ENCODE data around the gene XK.

The XK gene

DNA sequence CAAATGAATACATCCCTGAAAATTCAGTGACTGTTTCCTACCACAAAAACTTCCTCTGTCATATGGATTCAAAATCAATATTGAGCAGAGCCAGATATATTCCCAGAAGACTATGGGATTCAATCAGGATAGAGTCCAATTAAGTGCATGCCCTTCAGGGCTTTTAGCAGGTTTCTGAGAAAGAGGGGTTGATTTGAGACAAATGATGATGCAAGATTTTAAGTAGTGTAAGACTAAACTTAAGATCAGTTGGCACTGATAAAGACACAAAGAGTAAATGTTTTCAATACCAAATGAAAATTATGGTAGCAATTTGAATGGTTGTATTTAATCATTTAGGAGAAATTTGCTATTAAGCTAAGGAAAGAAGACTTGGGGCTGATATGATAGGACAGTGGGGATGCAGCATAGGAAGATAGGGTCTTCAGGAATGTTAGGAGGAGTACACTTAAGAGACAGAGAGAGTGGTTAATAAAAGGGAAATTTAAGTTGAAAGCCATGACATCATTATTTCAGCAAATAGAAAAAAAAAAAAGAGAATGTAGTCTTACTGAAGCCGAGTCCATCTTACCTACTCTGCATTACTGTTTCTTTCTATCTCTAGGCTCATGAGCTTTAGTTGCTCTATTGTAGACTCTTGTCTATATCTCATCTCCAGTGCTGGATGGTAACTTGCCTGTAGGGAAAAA, 32.0 kb upstream of the XK start:
- Histone ChIP-seq H3K4me1 (ENCODE audit: control insufficient read depth in 5 of 5, insufficient read depth in 5 of 5, low read length in 5 of 5) (no peaks in the 10 kb centered on the region), H3K27ac (ENCODE audit: low read depth, low read length) (no peak overlapping the region), H3K27me3 (ENCODE audit: control insufficient read depth in 5 of 5, insufficient read depth in 4 of 5, low read length in 5 of 5) (peaks cover 0 to 16% (median 0%) of the 10 kb centered on the region in 5 donors), H3K4me3 (ENCODE audit: low read depth in 1 of 5, low read length in 5 of 5) (no peak overlapping the region), H3K9ac (ENCODE audit: low read length in 5 of 5) (no peak overlapping the region), H3K36me3 (ENCODE audit: control insufficient read depth in 5 of 5, insufficient read depth in 5 of 5, low read length in 5 of 5) (no peaks in the 10 kb centered on the region), H3K9me3 (ENCODE audit: control insufficient read depth in 5 of 5, low read length in 5 of 5) (no peaks in the 10 kb centered on the region)

DNA sequence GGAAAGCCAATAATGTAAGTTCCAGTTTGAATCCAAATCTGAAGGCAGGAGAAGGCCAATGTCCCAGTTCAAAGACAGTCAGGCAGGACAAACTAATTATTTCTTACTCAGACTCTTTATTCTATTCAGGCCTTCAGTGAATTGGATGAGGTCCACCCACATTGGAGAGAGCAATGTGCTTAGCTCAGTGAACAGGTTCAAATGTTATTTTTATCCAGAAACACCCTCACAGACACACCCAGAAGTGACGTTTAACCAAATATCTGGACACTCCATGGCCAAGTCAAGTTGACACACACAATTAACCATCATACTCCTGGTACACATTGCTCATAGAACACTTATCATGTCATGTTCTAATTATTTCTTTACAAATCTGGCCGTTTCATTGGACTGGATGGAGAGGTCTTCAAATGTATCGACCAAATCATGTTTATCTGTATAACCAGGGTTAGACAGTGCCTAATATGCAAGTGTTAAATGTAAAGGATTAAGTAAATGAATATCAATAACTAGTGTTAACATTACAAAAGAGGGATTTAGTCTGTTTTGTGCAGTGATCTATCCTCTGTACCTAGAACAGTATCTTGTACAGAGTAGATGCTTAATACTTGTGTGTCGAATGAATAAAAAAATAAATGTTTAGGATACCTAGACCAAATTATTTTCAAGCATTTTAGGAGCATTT, 27.1 kb upstream of the XK start:
- Histone ChIP-seq H3K36me3 (ENCODE audit: control insufficient read depth in 5 of 5, insufficient read depth in 5 of 5, low read length in 5 of 5) (no peaks in the 10 kb centered on the region), H3K9ac (ENCODE audit: low read length in 5 of 5) (no peak overlapping the region), H3K9me3 (ENCODE audit: control insufficient read depth in 5 of 5, low read length in 5 of 5) (no peaks in the 10 kb centered on the region), H3K27ac (ENCODE audit: low read depth, low read length) (no peak overlapping the region), H3K4me3 (ENCODE audit: low read depth in 1 of 5, low read length in 5 of 5) (no peak overlapping the region), H3K27me3 (ENCODE audit: control insufficient read depth in 5 of 5, insufficient read depth in 4 of 5, low read length in 5 of 5) (peaks cover 0 to 16% (median 0%) of the 10 kb centered on the region in 5 donors), H3K4me1 (ENCODE audit: control insufficient read depth in 5 of 5, insufficient read depth in 5 of 5, low read length in 5 of 5) (no peaks in the 10 kb centered on the region)

DNA sequence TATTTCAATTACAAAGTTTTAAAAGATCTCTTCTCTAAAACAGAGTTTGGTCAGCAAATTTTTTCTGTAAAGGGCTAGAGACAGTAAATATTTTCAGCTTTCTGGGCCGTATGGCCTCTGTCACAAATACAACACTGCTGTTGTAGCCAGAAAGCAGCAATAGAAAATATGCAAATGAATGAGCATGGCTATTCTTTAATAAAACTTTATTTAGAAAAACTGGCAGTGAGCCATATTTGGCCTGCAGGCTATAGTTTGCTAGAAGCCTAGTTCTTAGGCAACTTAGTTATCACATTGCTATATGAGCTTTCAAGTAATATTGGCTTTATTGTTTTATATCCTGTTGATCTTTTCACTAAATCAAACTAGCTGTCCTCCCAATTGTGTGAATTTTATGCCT, 26.5 kb upstream of the XK start:
- H3K36me3 ChIP-seq (ENCODE audit: control insufficient read depth in 5 of 5, insufficient read depth in 5 of 5, low read length in 5 of 5) = no peaks in the 10 kb centered on the region
- H3K4me1 ChIP-seq (ENCODE audit: control insufficient read depth in 5 of 5, insufficient read depth in 5 of 5, low read length in 5 of 5) = no peaks in the 10 kb centered on the region
- H3K27ac ChIP-seq (ENCODE audit: low read depth, low read length) = no peak overlapping the region
- H3K27me3 ChIP-seq (ENCODE audit: control insufficient read depth in 5 of 5, insufficient read depth in 4 of 5, low read length in 5 of 5) = peaks cover 0 to 22% (median 2%) of the 10 kb centered on the region in 5 donors
- no peak overlapping the region for H3K4me3 ChIP-seq (ENCODE audit: low read depth in 1 of 5, low read length in 5 of 5)
- H3K9me3 ChIP-seq (ENCODE audit: control insufficient read depth in 5 of 5, low read length in 5 of 5) = no peaks in the 10 kb centered on the region
- H3K9ac ChIP-seq (ENCODE audit: low read length in 5 of 5) = no peak overlapping the region

DNA sequence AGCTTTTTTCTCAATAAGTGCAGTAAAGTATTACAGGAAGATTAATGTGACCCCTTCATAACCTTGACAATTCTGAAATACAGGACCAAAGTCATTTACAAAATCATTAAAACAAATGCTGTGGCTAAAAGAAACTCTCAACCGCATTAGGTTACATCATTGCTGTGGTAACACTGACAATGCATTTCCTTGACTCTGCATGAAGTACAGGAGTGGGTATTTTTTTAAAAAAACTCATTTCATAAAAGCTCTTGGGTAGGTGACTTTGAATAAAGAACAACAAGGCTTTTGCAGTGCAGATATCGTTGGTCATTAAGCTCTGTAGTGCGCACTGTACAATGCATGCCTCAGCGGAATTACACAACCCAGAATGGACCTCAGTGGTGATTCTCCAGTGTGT, 23.4 kb upstream of the XK start:
- H3K9me3 ChIP-seq (ENCODE audit: control insufficient read depth in 5 of 5, low read length in 5 of 5) = peaks cover 0 to 3% (median 0%) of the 10 kb centered on the region in 5 donors
- no peak overlapping the region for H3K4me3 ChIP-seq (ENCODE audit: low read depth in 1 of 5, low read length in 5 of 5)
- H3K9ac ChIP-seq (ENCODE audit: low read length in 5 of 5) = no peak overlapping the region
- H3K36me3 ChIP-seq (ENCODE audit: control insufficient read depth in 5 of 5, insufficient read depth in 5 of 5, low read length in 5 of 5) = no peaks in the 10 kb centered on the region
- no peaks in the 10 kb centered on the region for H3K4me1 ChIP-seq (ENCODE audit: control insufficient read depth in 5 of 5, insufficient read depth in 5 of 5, low read length in 5 of 5)
- no peak overlapping the region for H3K27ac ChIP-seq (ENCODE audit: low read depth, low read length)
- peaks cover 0 to 12% (median 2%) of the 10 kb centered on the region in 5 donors for H3K27me3 ChIP-seq (ENCODE audit: control insufficient read depth in 5 of 5, insufficient read depth in 4 of 5, low read length in 5 of 5)

DNA sequence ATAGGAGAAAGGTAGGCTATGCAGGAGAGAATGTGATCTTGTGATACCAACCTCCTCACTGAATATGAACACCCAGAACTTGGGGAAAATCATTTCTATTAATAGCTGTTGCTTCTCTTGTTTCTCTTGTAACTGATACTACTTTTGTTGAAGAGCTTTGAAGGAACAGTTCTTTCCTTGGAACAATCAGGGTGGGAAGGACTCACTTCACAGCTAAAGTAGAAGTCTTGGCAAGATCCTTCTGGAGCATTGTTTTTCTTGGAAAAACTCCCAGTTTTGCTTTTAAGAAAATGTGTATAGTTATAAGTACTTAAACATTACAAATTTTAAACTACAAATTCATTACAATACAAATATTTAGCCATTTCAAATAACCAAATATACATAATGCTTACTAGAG, 19.1 kb upstream of the XK start:
- Histone ChIP-seq H3K27ac (ENCODE audit: low read depth, low read length) (no peak overlapping the region), H3K9ac (ENCODE audit: low read length in 5 of 5) (no peak overlapping the region), H3K9me3 (ENCODE audit: control insufficient read depth in 5 of 5, low read length in 5 of 5) (peaks cover 0 to 3% (median 0%) of the 10 kb centered on the region in 5 donors), H3K4me3 (ENCODE audit: low read depth in 1 of 5, low read length in 5 of 5) (no peak overlapping the region), H3K27me3 (ENCODE audit: control insufficient read depth in 5 of 5, insufficient read depth in 4 of 5, low read length in 5 of 5) (peaks cover 0 to 9% (median 6%) of the 10 kb centered on the region in 5 donors), H3K4me1 (ENCODE audit: control insufficient read depth in 5 of 5, insufficient read depth in 5 of 5, low read length in 5 of 5) (no peaks in the 10 kb centered on the region), H3K36me3 (ENCODE audit: control insufficient read depth in 5 of 5, insufficient read depth in 5 of 5, low read length in 5 of 5) (no peaks in the 10 kb centered on the region)

DNA sequence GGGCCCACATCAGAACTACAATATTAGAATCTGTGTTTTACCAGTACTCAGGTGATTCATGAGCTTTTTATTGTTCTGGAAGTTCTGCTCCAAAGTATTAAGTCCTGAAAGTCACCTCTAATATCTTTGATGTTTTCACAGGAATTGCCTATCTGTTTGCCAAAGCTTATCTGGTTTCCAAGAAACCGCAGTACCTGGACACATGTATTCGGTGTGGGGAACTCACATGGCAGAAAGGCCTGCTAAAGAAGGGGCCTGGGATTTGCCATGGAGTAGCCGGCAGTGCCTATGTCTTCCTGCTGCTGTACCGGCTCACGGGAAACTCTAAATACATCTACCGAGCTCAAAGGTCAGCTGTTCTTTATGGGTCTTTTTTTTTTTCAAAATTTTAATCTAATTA, 18.4 kb upstream of the XK start:
- Histone ChIP-seq H3K27me3 (ENCODE audit: control insufficient read depth in 5 of 5, insufficient read depth in 4 of 5, low read length in 5 of 5) (peaks cover 0 to 9% (median 7%) of the 10 kb centered on the region in 5 donors), H3K4me3 (ENCODE audit: low read depth in 1 of 5, low read length in 5 of 5) (no peak overlapping the region), H3K27ac (ENCODE audit: low read depth, low read length) (no peak overlapping the region), H3K9me3 (ENCODE audit: control insufficient read depth in 5 of 5, low read length in 5 of 5) (peaks cover 0 to 3% (median 0%) of the 10 kb centered on the region in 5 donors), H3K9ac (ENCODE audit: low read length in 5 of 5) (no peak overlapping the region), H3K4me1 (ENCODE audit: control insufficient read depth in 5 of 5, insufficient read depth in 5 of 5, low read length in 5 of 5) (no peaks in the 10 kb centered on the region), H3K36me3 (ENCODE audit: control insufficient read depth in 5 of 5, insufficient read depth in 5 of 5, low read length in 5 of 5) (no peaks in the 10 kb centered on the region)

DNA sequence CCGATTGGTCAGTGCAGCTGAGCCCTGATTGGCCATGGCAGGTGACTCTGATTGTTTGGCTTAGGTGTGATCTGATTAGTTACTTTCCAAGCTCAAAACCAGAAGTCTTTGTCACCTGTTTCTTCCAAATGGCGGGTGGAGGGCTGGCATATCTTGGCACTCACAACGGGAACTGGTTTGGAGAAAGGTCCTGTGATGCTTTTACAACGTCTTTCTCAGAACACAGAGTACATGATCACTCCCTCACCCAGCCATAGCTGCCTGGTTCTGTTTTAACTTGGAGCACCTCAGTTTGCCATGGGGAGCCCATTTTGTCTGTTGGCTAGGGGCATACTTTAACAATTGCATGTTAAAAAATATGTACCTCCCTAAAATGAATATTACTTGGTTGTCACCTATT, 13.0 kb upstream of the XK start:
- Histone ChIP-seq H3K4me1 (ENCODE audit: control insufficient read depth in 5 of 5, insufficient read depth in 5 of 5, low read length in 5 of 5) (no peaks in the 10 kb centered on the region), H3K9ac (ENCODE audit: low read length in 5 of 5) (no peak overlapping the region), H3K36me3 (ENCODE audit: control insufficient read depth in 5 of 5, insufficient read depth in 5 of 5, low read length in 5 of 5) (no peaks in the 10 kb centered on the region), H3K27ac (ENCODE audit: low read depth, low read length) (no peak overlapping the region), H3K4me3 (ENCODE audit: low read depth in 1 of 5, low read length in 5 of 5) (no peak overlapping the region), H3K9me3 (ENCODE audit: control insufficient read depth in 5 of 5, low read length in 5 of 5) (peaks cover 0 to 3% (median 0%) of the 10 kb centered on the region in 5 donors), H3K27me3 (ENCODE audit: control insufficient read depth in 5 of 5, insufficient read depth in 4 of 5, low read length in 5 of 5) (peaks cover 0 to 8% (median 5%) of the 10 kb centered on the region in 5 donors)

DNA sequence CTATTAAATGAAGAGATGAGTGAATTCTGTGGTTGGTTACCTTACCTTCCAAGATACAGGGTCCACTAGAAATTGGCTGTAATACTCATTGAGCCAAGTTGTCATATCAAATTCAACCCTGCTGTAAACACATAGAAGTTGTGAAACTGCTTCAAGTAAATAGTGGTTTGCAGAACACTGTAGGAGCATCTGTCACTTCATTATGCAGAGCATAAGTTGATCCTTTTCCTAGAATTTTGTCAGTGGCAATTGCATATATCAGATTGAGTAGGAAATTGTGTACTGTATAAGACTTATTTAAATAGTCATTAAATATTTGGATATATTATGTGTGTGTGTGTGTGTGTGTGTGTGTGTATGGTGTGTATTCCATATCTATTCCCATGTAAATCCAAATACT, 8.8 kb upstream of the XK start:
- no peaks in the 10 kb centered on the region for H3K4me1 ChIP-seq (ENCODE audit: control insufficient read depth in 5 of 5, insufficient read depth in 5 of 5, low read length in 5 of 5)
- H3K36me3 ChIP-seq (ENCODE audit: control insufficient read depth in 5 of 5, insufficient read depth in 5 of 5, low read length in 5 of 5) = no peaks in the 10 kb centered on the region
- peaks cover 0 to 3% (median 0%) of the 10 kb centered on the region in 5 donors for H3K9me3 ChIP-seq (ENCODE audit: control insufficient read depth in 5 of 5, low read length in 5 of 5)
- H3K9ac ChIP-seq (ENCODE audit: low read length in 5 of 5) = no peak overlapping the region
- H3K4me3 ChIP-seq (ENCODE audit: low read depth in 1 of 5, low read length in 5 of 5) = no peak overlapping the region
- no peak overlapping the region for H3K27ac ChIP-seq (ENCODE audit: low read depth, low read length)
- peaks cover 0 to 11% (median 2%) of the 10 kb centered on the region in 5 donors for H3K27me3 ChIP-seq (ENCODE audit: control insufficient read depth in 5 of 5, insufficient read depth in 4 of 5, low read length in 5 of 5)

DNA sequence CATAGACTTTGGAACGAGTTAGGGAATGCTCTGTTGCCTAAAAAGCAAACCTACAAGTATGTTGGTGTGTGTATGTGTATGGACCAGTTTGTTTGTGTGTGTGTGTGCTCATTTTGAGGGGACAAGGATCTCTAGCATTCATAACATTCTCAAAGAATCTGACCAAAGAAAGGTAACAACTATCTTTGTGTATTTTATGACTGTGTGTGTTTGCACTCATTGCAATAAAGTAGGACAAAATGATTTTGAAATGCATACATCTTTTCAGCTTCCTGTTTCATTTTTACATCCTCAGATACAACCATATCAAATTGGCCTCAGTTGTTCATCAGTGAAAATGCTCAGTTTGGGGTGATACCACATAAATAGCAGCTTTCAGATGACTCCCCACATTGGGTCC, 8.3 kb upstream of the XK start:
- H3K36me3 ChIP-seq (ENCODE audit: control insufficient read depth in 5 of 5, insufficient read depth in 5 of 5, low read length in 5 of 5) = no peaks in the 10 kb centered on the region
- peaks cover 0 to 9% (median 2%) of the 10 kb centered on the region in 5 donors for H3K27me3 ChIP-seq (ENCODE audit: control insufficient read depth in 5 of 5, insufficient read depth in 4 of 5, low read length in 5 of 5)
- H3K9me3 ChIP-seq (ENCODE audit: control insufficient read depth in 5 of 5, low read length in 5 of 5) = peaks cover 0 to 3% (median 0%) of the 10 kb centered on the region in 5 donors
- no peak overlapping the region for H3K4me3 ChIP-seq (ENCODE audit: low read depth in 1 of 5, low read length in 5 of 5)
- H3K4me1 ChIP-seq (ENCODE audit: control insufficient read depth in 5 of 5, insufficient read depth in 5 of 5, low read length in 5 of 5) = no peaks in the 10 kb centered on the region
- no peak overlapping the region for H3K9ac ChIP-seq (ENCODE audit: low read length in 5 of 5)
- no peak overlapping the region for H3K27ac ChIP-seq (ENCODE audit: low read depth, low read length)

DNA sequence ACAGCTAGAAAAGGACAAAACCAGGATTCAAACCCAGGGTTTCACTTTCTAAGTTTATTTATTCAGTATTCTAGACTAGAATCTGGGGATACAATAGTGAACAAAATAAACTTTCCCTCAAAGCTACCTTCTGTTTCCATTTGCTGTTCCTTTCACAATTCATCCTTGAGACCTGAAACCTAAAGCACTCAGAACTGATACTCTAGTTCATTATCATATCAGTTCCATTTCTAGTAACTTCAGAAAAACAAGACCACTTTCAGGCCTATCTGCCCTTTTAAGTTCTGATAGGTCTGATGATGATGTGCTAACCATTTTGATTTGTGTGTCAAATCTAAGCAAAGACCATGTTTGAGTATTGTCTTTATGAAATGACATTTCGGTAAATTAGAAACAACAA, 7.8 kb upstream of the XK start:
- Histone ChIP-seq H3K4me1 (ENCODE audit: control insufficient read depth in 5 of 5, insufficient read depth in 5 of 5, low read length in 5 of 5) (no peaks in the 10 kb centered on the region), H3K4me3 (ENCODE audit: low read depth in 1 of 5, low read length in 5 of 5) (no peak overlapping the region), H3K27me3 (ENCODE audit: control insufficient read depth in 5 of 5, insufficient read depth in 4 of 5, low read length in 5 of 5) (peaks cover 0 to 4% (median 0%) of the 10 kb centered on the region in 5 donors), H3K36me3 (ENCODE audit: control insufficient read depth in 5 of 5, insufficient read depth in 5 of 5, low read length in 5 of 5) (no peaks in the 10 kb centered on the region), H3K9ac (ENCODE audit: low read length in 5 of 5) (no peak overlapping the region), H3K27ac (ENCODE audit: low read depth, low read length) (no peak overlapping the region), H3K9me3 (ENCODE audit: control insufficient read depth in 5 of 5, low read length in 5 of 5) (peaks cover 0 to 3% (median 0%) of the 10 kb centered on the region in 5 donors)

Measured in subcutaneous abdominal adipose tissue (tissue), 5 donors.